ENCODE data around the gene AQR.

- TF ChIP-seq CHD2 (IDR thresholded peaks at IDR 0.05; ENCODE audit: low read length, partially characterized antibody) (no peak), EP300 (IDR thresholded peaks at IDR 0.05; ENCODE audit: borderline replicate concordance in 1 of 2, low read depth in 1 of 2, low read length in 1 of 2) (no peak), RAD21 (IDR thresholded peaks at IDR 0.05; ENCODE audit: low read length) (no peak), PBX3 (IDR thresholded peaks at IDR 0.05) (no peak), SIN3A (IDR thresholded peaks at IDR 0.05; ENCODE audit: borderline replicate concordance, low read depth, low read length) (no peak), CTCF (IDR thresholded peaks at IDR 0.05) (no peak), YY1 (IDR thresholded peaks at IDR 0.05; ENCODE audit: low read depth) (no peak), FOXM1 (IDR thresholded peaks at IDR 0.05; ENCODE audit: low read depth) (no peak), JUND (IDR thresholded peaks at IDR 0.05) (no peak), TCF12 (IDR thresholded peaks at IDR 0.05) (no peak)
Measured at GRCh38 chr15:34849364-34849959, 120.1 kb downstream of the AQR start.
